ENCODE measurements around the gene SBF1.
A peak's percentile ranks its signal among the peaks of the same experiment; 100 is the strongest.

SBF1 gene

DNA sequence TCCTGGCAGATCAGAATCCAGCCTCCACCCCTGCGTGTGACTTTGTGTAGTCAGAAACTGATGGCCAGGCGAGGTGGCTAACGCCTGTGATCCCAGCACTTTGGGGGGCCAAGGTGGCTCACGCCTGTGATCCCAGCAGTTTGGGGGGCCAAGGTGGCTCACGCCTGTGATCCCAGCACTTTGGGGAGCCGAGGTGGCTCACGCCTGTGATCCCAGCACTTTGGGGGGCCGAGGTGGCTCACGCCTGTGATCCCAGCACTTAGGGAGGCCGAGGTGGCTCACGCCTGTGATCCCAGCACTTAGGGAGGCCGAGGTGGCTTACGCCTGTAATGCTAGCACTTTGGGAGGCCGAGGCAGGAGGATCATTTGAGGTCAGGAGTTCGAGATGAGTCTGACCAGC is 38.3 kb upstream of the SBF1 start:
- TF ChIP-seq, protein P1, sequence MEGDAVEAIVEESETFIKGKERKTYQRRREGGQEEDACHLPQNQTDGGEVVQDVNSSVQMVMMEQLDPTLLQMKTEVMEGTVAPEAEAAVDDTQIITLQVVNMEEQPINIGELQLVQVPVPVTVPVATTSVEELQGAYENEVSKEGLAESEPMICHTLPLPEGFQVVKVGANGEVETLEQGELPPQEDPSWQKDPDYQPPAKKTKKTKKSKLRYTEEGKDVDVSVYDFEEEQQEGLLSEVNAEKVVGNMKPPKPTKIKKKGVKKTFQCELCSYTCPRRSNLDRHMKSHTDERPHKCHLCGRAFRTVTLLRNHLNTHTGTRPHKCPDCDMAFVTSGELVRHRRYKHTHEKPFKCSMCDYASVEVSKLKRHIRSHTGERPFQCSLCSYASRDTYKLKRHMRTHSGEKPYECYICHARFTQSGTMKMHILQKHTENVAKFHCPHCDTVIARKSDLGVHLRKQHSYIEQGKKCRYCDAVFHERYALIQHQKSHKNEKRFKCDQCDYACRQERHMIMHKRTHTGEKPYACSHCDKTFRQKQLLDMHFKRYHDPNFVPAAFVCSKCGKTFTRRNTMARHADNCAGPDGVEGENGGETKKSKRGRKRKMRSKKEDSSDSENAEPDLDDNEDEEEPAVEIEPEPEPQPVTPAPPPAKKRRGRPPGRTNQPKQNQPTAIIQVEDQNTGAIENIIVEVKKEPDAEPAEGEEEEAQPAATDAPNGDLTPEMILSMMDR (IDR thresholded peaks at IDR 0.05; ENCODE audit: extremely low read depth, missing control alignments), result no peak
- DNase-seq (ENCODE audit: low spot score), result no peak

- TF ChIP-seq, protein P1 (IDR thresholded peaks at IDR 0.05; ENCODE audit: extremely low read depth, missing control alignments), result no peak
- DNase-seq (ENCODE audit: low spot score), result no peak
Observed at GRCh38 chr22:50508897-50509296, 34.1 kb upstream of the SBF1 start.

DNA sequence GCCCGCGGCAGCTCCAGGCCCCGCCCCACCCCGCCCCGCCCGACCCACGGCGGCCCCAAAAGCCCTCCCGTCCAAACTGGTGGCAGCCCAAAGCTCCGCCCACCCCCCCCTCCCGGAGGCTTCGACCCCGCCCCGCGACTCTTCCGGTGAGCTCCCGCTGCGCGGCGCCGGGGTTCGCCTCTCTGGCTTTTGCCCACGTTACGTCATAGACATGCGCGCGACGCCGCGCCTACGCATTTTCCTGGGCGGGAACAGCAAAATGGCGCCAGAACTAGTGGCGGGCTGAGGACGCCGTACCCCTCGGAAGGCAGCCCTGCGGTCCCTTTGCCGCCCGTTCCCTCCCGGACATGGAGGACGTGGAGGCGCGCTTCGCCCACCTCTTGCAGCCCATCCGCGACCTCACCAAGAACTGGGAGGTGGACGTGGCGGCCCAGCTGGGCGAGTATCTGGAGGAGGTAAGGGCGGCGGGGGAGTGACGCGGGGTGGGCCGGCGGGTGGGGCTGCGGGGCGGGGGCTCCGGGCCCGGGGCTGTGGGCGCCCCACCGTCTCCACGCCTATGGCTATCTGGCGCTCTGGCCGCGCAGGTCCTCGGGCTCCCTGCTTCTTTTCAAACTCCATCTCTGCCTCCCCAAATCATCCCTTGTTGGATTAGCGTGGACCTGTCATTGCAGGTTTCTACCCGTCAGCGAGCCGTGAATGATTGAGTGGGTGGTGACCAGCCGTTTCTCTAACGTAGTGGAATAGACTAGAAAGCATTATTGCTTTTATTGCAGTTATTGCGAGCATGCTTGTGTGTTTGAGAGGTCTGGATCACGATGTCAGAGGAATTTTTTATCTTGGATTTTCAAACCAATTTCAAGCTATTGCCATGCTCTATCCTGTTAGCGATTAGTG is 33.4 kb upstream of the SBF1 start, which contains the start of gene NCAPH2:
Gene NCAPH2 (plus strand): TSS at position 234 of the 894 bp plus-strand sequence. CDS start 114 bp downstream, at position 348.
- TF ChIP-seq, protein P1 (IDR thresholded peaks at IDR 0.05; ENCODE audit: extremely low read depth, missing control alignments), result no peak
- DNase-seq (ENCODE audit: low spot score), result peak; percentile 100

DNA sequence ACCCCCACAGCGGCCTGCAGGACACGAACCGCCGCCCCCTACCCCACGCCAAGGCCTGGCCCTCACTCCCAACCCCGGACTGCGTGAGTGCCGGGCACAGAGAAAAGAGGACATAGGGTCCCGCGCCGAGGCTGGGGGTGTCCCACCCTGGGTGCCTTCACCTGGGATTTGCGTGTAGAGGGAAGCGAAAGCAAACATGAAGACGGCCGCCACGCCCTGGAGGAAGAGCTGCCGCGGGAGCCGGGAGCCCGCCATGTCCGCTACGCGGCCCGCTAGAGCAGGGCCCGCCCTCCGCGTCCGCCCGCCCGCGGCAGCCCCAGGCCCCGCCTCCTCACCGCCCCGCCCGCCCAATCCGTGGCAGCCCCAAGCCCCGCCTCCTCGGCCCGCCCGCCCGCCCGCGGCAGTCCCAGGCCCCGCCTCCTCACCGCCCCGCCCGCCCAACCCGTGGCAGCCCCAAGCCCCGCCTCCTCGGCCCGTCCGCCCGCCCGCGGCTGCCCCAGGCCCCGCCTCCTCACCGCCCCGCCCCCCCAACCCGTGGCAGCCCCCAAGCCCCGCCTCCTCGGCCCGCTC is 32.7 kb upstream of the SBF1 start, which contains the start of gene LMF2:
Gene LMF2 (minus strand): TSS at position 282 of the 570 bp plus-strand sequence. CDS start 27 bp downstream, at position 255.
- TF ChIP-seq, protein P1 (IDR thresholded peaks at IDR 0.05; ENCODE audit: extremely low read depth, missing control alignments), result no peak
- DNase-seq (ENCODE audit: low spot score), result peak; percentile 99

GRCh38 chr22:50506611-50507420 is 32.0 kb upstream of the SBF1 start:
- TF ChIP-seq, protein P1 (IDR thresholded peaks at IDR 0.05; ENCODE audit: extremely low read depth, missing control alignments), result no peak
- DNase-seq (ENCODE audit: low spot score), result no peak

- no peak for DNase-seq (ENCODE audit: low spot score)
- TF ChIP-seq, protein P1 (IDR thresholded peaks at IDR 0.05; ENCODE audit: extremely low read depth, missing control alignments), result no peak
Observed at GRCh38 chr22:50505776-50506610, 31.2 kb upstream of the SBF1 start.

Data from GM20000 (cell line).